ENCODE measurements around the gene NAA10. TPM values are rescaled to one million over a fixed set of nuclear protein-coding genes. Genes with fewer than 3 reads are reported as not detected.

The NAA10 gene
- polyA plus RNA-seq, 10 donors: 58.4 to 69.5 (median 61.9) TPM

DNA sequence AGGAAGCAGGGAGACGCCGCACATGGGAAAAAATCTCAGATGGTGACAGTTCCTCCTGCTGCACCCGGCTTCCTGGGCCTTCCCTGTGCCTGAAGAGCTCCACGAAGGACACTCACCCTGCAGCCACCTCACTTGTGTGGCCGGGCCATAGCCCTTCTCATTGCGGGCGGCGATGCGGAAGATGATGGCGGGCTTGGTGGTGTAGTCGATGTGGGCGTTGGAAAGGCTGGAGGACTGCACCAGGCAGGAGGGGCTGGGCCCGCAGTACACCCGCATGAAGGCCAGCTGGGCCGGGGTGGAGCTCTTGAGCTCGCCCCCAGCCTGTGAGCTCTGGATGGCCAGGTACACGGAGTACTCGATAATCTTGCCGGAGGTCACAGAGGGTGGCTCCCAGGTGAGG lies 15.3 kb upstream of the NAA10 start:
- no peak for DNase-seq

DNA sequence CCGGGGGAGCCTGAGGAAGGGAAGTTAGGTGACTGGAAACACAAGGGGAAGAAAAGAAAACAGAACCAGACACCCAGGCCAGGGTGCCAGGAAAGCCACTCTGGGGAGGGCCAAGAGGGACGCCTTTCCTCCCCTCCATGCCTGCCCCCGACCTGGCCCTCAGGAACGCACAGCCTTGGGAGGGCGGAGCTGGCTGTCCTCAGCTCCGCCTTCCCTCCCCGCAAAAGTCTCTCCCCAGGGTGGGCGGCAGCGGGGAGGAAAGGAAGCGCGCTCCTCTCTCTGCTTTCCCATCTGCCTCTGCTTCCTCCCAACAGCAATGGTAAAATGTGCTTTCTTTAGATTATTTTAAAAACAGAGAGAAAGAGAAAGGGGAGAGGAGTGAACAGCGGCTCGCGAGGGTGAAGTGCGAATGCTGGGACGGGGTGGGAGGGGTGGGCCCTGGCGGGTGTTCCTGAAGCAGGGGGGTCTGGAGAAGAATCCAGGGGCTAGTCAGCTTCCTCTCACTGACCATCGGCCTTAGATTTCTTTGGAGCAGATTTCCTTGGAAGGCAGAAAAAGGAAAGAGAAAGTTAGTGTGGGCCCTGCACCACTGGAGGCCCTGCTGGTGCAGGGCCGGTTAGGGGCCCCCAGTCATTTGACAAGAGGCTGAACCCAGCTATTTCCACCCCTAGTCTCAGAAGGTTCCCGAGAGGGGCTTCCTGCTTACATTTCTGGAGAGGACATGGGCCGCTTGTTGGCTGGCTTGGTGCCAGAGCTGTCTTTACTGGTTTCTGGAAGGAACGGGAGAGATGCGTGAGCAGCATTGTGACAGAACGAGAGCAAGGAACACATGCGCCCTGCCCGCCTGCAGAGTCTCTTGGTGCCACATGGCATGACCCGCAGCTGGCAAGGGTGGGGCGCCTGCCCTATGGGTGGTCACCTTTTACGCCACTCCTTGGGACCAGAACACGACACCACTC lies 14.3 kb upstream of the NAA10 start:
- DNase-seq: no peak

- no peak for DNase-seq
Measured at GRCh38 chrX:153948002-153948466, 13.2 kb upstream of the NAA10 start.

DNA sequence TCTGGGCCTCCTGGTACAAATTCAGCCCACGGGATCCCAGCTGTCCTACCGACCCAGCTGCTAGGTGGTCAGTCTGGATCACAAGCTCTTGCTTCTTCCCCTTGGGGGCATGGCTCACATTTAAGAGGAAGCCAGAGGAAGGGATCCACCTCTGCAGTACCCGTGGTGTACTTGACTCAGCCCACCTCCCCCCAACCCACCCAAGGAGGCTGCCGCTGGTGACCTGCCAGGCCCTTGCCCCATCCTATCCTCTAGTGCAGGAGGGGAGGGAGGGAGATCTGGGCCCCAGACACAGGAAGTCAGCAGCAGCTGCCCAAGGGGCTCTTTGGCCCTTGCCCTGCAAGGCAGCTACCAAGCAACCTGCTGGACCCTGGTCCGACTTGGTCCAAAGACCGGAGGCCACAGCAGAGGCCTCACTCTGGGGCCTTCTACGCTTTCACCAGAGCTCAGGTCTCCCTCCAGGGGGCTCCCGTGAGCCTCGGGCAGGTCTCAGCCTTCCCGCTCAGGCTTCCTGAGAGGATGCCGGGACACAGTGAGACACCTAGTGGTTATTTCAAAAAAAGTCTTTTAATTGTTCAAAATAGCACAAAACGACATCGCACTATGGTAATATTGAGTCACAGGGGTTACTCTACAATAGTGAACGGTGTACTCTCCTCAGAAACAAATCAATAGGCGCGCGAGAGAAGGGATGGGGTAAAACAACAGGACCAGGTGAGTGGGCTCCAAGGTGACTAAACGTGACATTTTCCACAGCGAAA lies 12.4 kb upstream of the NAA10 start:
- DNase-seq: peak in 2 of 3 donors; percentile 60 to 72

GRCh38 chrX:153945956-153946943 lies 11.4 kb upstream of the NAA10 start:
- DNase-seq: no peak

DNA sequence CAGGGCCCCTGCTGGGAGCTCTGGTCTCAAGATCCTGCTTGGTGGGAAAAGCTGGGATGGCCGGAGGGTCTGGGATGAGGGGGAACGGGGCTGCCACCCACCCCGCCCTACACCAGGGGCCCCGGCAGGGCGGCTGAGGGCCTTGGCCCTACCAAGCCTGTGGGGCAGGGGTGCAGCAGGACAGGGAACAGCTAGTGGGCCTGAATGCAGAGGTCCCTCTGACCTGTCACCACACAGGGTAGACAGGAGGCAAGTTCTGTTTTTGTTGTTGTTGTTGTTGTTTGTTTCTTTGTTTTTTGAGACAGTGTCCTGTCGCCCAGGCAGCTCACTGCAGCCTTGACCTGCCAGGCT lies 9.9 kb upstream of the NAA10 start:
- DNase-seq: no peak

DNA sequence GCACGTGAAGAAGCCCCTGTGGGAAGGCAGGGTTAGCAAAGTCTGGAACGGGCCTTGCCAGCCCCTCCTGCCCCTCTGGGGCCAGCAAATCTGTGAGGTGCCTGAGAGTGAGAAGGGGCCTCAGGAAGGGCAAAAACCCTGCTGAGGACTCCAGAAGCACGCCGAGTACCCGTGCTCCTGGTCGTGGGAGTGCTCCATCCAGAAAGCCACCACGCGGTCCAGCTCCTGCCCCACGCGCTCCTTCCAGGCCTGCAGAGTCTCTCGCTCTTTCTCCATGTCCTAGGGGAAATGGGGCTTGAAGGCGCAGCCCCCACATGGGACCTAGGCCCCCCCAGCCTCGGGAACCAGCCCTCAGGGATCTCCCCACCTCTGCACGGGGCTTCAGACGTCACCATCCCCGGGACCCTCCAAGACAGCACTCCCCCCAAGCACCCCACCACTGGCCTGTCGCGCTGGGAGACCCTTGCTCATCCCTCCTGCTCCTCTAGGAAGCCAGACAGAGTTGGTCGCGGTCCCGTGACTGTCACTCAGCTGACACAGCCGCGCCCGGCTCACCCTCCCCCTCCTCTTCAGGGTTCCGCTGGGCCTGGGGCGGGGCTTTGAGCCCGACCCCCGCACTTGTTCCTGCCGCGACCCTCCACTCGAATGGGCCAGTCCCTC lies 9.4 kb upstream of the NAA10 start, which contains the start of gene RENBP:
TSS of gene RENBP (minus strand) at position 504 of the 660 bp plus-strand sequence. CDS start at position 471, 33 bp downstream.
- no peak for DNase-seq

- no peak for DNase-seq
Measured at GRCh38 chrX:153941336-153942252, 6.8 kb upstream of the NAA10 start.

GRCh38 chrX:153939573-153939972 lies 4.7 kb upstream of the NAA10 start:
- DNase-seq: no peak

GRCh38 chrX:153938226-153938786 lies 3.5 kb upstream of the NAA10 start:
- no peak for DNase-seq

DNA sequence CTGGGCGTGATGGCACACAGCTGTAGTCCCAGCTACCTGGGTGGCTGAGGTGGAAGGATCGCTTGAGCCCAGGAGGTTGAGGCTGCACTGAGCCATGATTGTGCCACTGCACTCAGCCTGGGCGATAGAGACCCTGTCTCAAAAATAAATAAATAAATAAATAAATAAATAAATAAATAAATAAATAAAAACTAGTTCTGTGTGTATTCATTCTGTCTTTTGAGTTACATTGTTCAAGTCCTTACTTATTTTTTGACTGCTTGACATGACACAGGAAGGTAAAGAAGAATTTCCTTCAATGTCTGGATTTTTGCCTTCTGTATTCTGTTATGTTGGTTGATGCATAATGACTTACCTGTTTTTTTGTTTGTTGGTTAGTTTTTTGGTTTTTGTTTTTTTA lies 2.2 kb upstream of the NAA10 start:
- no peak for DNase-seq

DNA sequence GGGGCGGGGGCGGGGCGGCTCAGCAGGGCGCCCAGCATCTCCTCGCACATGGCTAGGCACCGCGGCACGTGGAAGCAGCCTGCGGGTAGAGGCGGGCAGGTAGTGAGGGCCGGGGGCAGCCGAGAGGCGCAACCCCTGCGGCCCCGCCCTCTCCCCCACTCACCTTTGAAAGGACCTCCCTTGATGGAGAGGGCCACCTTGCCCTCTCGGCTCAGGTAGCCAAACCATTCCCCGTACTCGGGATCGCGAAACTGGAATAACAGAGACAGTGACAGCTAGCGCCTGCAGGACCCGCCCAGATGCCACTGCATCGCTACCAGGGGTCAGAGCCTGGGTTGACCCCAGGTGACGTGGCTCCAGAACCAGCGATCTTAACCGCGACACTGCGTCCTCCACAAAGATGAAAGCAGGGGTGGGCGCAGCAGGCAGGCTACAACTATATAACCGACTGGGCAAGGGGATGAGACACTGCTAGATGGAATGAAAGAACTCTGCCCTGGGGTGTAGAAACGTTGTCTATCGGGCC lies 552 bp upstream of the NAA10 start:
- DNase-seq: no peak

DNA sequence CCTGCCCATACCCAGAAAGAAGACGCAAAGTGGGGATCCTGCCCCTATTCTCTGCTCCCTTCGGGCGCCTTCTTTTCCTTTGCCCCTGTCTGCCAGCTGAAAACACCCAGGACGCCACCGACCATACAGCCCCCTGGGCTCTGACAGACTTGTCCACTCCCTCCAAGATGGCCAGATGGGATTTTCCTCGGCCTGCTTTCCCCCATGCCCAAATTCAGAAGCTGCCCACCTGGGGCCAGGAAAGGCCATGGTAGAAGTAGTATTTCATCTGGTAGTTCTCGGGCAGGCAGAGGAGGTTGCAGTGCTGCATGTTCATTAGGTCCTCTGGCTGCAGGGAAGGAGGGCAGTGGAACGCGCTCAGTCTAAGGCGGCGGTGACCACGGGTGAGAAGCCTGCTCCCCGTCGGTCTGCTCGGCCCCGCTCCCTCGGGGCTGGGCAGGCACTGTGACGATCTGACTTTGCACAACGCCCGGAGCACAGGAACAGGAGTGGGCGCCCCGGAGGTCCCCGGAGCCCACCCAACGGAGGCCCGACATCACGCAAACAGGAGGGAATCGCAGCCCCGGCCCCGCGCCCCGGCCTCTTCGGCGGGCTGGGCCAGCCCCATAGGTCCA lies 582 bp downstream of the NAA10 start:
- DNase-seq: no peak

DNA sequence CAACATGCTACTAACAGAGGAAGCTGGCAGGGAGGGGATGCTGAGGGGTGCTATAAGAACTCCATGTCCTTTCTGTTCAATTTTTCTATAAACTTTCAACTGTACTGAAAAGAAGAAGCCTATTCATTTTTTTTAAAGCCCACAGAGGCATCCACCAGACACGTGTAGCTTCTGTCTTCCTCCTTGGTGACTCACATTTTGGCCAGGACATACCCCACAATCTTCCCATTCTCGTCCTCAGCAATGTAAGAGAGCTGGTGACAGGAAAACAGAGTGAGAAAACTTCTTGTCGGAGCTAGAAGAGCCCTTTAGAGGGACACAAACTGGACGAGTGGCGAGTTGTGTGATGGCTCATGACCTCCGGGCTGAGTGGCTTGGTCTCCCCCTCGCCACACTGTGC lies 1.1 kb downstream of the NAA10 start:
- DNase-seq: no peak

DNA sequence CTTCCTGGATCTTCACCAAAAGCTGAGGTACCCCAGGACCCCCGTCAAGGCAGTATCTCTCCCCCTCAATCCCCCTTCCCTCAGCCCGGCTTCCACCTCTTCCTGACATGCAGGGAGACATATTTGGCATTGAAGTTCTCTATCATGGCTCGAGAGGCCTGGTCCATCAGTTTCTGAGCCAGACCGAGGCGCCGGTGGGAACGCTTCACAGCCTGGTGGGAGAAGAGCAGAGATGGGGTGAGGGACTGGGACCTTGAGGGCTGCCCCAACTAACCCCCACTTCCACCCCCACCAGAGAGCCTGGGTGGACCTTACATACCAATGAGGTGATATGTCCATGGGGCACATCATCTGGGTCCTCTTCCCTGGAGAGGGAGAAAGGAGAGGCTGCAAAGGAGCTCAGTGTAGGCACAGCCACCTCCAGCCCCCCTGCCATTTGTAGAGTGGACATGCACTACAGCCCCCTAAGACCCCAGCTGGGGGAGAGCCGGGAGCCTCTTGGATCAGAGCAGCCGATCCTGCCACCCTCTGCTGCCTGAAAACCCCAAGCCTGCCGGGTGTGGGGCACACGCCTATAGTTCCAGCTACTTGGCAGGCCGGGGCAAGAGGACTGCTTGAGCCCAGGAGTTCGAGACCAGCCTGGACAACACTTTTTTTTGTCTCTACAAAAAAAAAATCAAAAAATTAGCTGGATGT lies 2.5 kb downstream of the NAA10 start:
- no peak for DNase-seq

GRCh38 chrX:153931748-153932147 lies 3.1 kb downstream of the NAA10 start:
- no peak for DNase-seq

GRCh38 chrX:153931151-153931550 lies 3.7 kb downstream of the NAA10 start:
- no peak for DNase-seq

Measured in muscle of back (tissue), 11 donors.